ENCODE results near the gene PPP5C. TPM values are rescaled to one million over a fixed set of nuclear protein-coding genes. Genes with fewer than 3 reads are reported as not detected.

PPP5C gene
- total RNA-seq, 2 donors from 2014 or later, result 87.4 to 153 TPM

DNA sequence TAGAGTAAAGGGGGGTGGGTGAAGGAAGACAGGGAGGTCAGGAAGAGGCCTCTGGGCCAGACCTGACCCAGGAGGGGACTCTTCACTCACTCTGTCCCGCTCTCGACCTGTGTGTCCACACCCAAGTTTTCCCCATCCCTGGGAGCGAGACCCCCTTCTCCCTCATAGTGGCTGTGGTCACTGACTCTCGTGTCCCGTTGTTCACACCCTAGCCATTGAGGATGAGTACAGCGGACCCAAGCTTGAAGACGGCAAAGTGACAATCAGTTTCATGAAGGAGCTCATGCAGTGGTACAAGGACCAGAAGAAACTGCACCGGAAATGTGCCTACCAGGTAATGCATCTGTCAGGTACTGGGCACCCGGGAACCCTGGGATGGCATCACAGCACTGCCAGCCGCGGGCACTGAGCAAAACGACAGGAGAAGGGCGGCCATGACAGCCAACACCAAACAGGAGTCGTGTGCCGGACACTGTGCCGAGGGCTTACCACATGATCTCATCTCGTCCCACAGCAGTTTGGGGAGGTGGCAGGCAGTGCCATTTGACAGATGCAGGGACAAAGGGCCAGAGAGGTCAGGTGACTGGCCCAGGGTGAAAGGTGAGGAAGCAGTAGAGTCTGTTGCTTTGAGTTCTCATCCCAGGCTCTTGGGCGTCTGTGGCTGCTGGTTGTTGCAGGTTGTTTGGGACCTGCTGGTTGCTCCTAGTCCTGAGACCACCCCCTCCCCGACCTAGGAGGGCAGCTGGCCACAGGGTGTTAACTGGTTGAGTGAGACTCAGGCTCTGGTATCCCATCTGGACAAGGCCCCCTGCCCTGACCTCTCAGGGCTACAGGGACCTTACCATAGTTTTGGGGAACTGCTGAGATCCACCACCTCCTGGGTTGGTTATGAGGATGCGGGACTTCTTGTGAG, 29.6 kb downstream of the PPP5C start:
- H3K36me3 Mint-ChIP-seq, result peaks cover 25% of the 10 kb centered on the region
- ATAC-seq, result no peak
- H3K4me3 Mint-ChIP-seq, result no peak overlapping the region
- DNase-seq (ENCODE audit: low spot score), result no peak
- H3K4me1 Mint-ChIP-seq (ENCODE audit: low read depth in 2 of 2), result peaks cover 5 to 10% of the 10 kb centered on the region in 2 donors
- H3K27me3 Mint-ChIP-seq, result no peaks in the 10 kb centered on the region
- H3K9me3 Mint-ChIP-seq, result no peaks in the 10 kb centered on the region
- H3K27ac Mint-ChIP-seq, result no peak overlapping the region

DNA sequence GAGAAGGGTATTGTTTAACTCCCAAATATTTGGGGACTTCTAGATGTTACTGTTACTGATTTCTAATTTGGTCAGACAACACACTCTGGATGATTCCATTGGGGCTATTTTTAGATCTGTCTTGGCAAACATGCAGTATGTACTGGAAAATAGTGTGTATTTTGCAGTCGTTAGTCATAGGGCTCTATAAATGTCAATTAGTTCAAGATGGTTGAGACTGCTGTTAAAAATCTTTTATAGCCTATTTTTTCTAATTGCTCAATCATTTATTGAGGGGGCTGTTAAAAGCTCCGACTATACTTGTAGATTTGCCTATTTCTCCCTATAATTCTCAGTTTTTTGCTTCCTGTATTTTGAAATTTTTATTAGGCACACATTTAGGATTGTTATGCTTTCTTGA, 31.4 kb downstream of the PPP5C start:
- no peak overlapping the region for H3K27ac Mint-ChIP-seq
- DNase-seq (ENCODE audit: low spot score), result no peak
- no peak overlapping the region for H3K4me3 Mint-ChIP-seq
- no peaks in the 10 kb centered on the region for H3K9me3 Mint-ChIP-seq
- H3K36me3 Mint-ChIP-seq, result peaks cover 34% of the 10 kb centered on the region
- no peaks in the 10 kb centered on the region for H3K27me3 Mint-ChIP-seq
- ATAC-seq, result no peak
- H3K4me1 Mint-ChIP-seq (ENCODE audit: low read depth in 2 of 2), result peaks cover 0 to 7% of the 10 kb centered on the region in 2 donors

DNA sequence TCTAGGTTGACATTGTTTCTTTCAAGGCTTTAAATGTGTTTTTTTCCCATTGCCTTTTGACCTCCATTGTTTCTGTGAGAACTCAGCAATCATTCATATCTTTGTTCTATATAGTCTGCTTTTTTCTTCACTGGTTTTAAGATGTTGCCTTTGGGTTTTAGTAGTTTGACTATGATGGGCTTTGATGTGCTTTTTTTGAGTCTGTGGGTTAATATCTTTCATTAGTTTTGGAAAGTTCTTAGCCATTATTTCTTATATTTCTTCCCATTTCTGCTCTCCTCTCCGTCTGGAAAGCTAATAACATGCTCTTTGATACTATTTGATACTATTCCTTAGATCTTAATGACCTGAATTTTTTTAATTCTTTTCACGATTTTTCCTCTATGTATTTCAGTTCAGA, 33.8 kb downstream of the PPP5C start:
- Mint-ChIP-seq H3K36me3 (peaks cover 34% of the 10 kb centered on the region), H3K27ac (no peak overlapping the region), H3K4me3 (no peak overlapping the region), H3K27me3 (no peaks in the 10 kb centered on the region), H3K9me3 (no peaks in the 10 kb centered on the region), H3K4me1 (ENCODE audit: low read depth in 2 of 2) (peaks cover 0 to 7% of the 10 kb centered on the region in 2 donors)
- DNase-seq (ENCODE audit: low spot score), result no peak
- no peak for ATAC-seq

DNA sequence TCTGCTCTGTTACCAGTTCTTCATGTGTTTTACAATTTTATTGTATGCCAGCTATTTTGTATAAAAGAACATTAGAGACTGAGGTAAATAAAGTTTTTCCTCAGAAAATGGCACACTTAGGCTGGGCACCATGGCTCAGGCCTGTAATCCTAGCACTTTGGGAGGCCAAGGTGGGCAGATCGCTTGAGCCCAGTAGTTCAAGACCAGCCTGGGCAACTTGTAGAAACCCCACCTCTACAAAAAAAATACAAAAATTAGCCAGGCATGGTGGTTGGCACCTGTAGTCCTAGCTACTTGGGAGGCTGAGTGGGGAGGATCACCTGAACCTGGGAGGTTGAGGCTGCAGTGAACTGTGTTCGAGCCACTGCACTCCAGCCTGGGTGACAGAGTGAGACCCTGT, 34.5 kb downstream of the PPP5C start:
- H3K27ac Mint-ChIP-seq, result no peak overlapping the region

DNA sequence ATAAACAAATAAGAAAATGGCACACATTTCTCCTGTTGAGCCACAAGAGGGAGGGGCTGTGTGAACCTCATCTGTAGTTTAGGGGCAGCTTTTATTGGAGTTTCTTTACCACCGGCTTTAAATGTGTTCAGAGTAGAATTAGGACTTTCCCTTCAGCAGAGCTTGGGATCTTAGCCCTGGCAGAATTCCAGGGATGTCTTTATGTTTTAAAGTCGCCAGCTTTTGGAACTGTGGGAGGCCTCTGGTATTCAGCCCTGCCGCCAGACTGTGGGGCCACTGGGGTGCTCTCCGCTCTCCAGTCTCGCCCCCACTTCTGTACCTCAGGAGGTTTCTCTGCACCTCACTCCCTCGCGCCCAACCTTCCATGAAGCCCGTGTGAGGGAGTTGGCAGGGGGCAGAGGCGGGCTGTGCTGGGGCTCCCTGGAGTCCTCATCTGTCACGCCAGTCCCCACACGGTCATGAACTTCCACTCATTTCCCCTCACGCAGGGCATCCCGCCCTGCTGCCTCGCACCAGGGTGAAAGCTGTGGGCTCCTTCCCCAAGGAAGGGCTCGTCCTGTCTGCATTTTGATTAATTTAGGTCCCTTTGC, 35.0 kb downstream of the PPP5C start:
- DNase-seq (ENCODE audit: low spot score) (no peak), ATAC-seq (no peak)
- Mint-ChIP-seq H3K4me1 (ENCODE audit: low read depth in 2 of 2) (peaks cover 0 to 4% of the 10 kb centered on the region in 2 donors), H3K27me3 (no peaks in the 10 kb centered on the region), H3K4me3 (no peak overlapping the region), H3K9me3 (no peaks in the 10 kb centered on the region), H3K36me3 (peaks cover 34% of the 10 kb centered on the region), H3K27ac (no peak overlapping the region)

More for the DNA sequence above, 34.5 kb downstream of the PPP5C start:
- DNase-seq (ENCODE audit: low spot score) (no peak), ATAC-seq (no peak)
- Mint-ChIP-seq H3K36me3 (peaks cover 34% of the 10 kb centered on the region), H3K4me1 (ENCODE audit: low read depth in 2 of 2) (peaks cover 0 to 4% of the 10 kb centered on the region in 2 donors), H3K27me3 (no peaks in the 10 kb centered on the region), H3K4me3 (no peak overlapping the region), H3K9me3 (no peaks in the 10 kb centered on the region)

DNA sequence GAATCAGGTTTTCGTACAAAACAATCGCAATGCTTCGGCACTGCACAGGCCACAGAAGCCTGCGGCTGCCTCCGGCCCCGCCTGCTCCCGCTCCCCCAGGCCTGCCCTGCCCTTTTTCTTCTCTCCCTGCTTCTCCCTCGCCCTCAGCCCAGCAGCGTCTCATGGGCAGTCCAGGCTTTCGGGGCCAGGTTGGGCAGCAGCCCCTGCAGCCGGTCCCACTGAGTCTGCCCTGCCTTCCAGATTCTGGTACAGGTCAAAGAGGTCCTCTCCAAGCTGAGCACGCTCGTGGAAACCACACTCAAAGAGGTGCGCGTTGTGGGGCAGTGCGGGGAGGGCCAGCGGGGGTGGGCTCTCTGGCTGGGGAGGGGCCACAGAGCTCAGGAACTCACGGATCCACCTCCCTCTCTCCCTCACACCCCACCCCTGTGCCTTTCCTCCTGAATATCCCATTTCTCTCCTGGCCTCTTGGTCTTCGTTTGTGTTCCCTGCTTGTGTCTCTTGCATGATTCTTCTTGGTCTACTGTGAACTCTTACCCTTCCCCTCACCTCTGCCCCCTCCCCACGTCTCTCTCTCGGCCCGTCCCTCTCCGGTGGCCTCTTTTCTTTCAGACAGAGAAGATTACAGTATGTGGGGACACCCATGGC, 36.4 kb downstream of the PPP5C start:
- DNase-seq (ENCODE audit: low spot score), result no peak
- Mint-ChIP-seq H3K36me3 (peaks cover 26% of the 10 kb centered on the region), H3K27me3 (no peaks in the 10 kb centered on the region), H3K4me3 (no peak overlapping the region), H3K4me1 (ENCODE audit: low read depth in 2 of 2) (peaks cover 0 to 4% of the 10 kb centered on the region in 2 donors), H3K27ac (no peak overlapping the region), H3K9me3 (no peaks in the 10 kb centered on the region)
- no peak for ATAC-seq

DNA sequence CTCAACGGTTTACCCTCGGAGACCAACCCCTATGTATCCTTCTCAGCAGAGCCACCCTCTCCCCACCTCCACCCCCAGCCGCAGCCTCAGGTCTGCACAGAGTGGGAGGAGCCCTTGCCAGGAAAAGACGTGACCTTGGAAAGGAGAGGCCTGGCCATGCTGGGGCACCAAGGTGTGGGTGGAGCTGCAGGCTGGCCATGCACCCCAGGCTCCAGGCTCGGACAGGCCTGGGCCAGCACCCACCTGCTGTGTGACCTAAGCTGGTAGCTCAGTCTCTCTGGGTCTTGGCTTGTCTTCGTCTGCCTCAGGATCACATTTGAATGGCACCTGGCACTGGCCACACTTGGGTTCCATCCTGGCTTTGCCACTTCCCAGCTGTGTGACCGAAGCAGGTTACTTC, 37.0 kb downstream of the PPP5C start:
- no peaks in the 10 kb centered on the region for H3K9me3 Mint-ChIP-seq
- DNase-seq (ENCODE audit: low spot score) (no peak), ATAC-seq (peak in 1 of 2 donors; percentile 21)
- no peak overlapping the region for H3K4me3 Mint-ChIP-seq
- H3K4me1 Mint-ChIP-seq (ENCODE audit: low read depth in 2 of 2), result peaks cover 0 to 4% of the 10 kb centered on the region in 2 donors
- H3K27ac Mint-ChIP-seq, result no peak overlapping the region
- H3K27me3 Mint-ChIP-seq, result no peaks in the 10 kb centered on the region
- H3K36me3 Mint-ChIP-seq, result peaks cover 26% of the 10 kb centered on the region

DNA sequence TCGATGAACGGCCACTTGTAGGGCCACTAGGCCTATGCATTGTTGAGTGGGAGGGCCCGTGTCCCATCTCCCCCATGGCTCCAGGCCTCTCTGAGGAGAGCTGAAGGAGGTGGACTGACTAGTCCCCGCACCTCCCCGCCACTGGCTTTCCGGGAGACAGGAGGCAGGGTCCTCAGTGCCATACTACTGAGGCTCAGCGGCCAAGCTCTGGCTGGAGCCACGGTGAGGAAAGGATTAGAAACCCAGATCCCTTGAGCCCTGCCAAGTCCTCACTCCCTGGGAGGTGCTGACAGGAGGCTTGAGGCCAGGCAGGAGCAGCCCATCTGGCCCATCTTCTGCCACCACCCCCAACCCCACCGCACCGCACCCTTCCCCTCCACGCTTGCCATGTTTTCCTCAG, 37.5 kb downstream of the PPP5C start:
- no peaks in the 10 kb centered on the region for H3K27me3 Mint-ChIP-seq
- no peak overlapping the region for H3K4me3 Mint-ChIP-seq
- H3K36me3 Mint-ChIP-seq, result peaks cover 28% of the 10 kb centered on the region
- H3K27ac Mint-ChIP-seq, result no peak overlapping the region
- H3K4me1 Mint-ChIP-seq (ENCODE audit: low read depth in 2 of 2), result peaks cover 0 to 6% of the 10 kb centered on the region in 2 donors
- DNase-seq (ENCODE audit: low spot score) (no peak), ATAC-seq (no peak)
- no peaks in the 10 kb centered on the region for H3K9me3 Mint-ChIP-seq

DNA sequence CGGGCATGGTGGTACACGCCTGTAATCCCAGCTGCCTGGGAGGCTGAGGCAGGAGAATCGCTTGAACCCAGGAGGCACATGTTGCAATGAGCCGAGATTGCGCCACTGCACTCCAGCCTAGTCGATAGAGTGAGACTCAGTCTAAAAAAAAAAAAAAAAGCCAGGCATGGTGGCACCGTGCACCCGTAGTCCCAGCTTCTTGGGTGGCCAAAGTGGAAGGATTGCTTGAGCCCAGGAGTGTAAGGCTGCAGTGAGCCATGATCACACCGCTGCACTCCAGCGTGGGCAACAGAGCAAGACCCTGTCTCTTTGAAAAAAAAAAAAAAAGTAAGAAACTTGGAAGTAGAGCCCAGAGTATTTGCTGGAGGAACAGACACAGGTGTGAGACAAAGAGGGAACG, 38.7 kb downstream of the PPP5C start:
- no peak for ATAC-seq
- H3K27ac Mint-ChIP-seq, result no peak overlapping the region

DNA sequence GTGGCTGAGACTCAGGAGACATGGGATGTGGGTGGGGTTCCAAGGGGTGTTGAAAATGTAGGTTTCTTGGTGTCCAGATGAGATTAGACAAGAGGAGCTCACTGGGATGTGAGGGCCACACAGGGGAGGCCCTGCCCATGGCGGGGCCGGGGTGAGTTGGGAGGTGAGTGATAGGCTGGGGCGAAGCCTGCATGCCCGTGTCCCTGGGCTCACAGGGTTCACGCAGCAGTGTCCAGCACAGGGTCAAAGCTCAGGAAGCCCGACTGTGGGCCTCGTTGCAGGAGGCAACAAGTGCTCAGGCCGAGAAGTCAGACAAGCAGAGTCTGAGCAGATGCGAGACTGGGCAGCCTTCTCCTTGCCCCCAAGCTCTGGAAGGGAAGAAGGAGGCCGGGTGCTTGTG, 39.3 kb downstream of the PPP5C start:
- Mint-ChIP-seq H3K4me1 (ENCODE audit: low read depth in 2 of 2) (peaks cover 0 to 8% of the 10 kb centered on the region in 2 donors), H3K9me3 (no peaks in the 10 kb centered on the region), H3K27me3 (no peaks in the 10 kb centered on the region), H3K27ac (no peak overlapping the region), H3K4me3 (no peak overlapping the region), H3K36me3 (peaks cover 18% of the 10 kb centered on the region)
- DNase-seq (ENCODE audit: low spot score) (no peak), ATAC-seq (no peak)

More for the DNA sequence above, 38.7 kb downstream of the PPP5C start:
- Mint-ChIP-seq H3K4me1 (ENCODE audit: low read depth in 2 of 2) (peaks cover 0 to 8% of the 10 kb centered on the region in 2 donors), H3K36me3 (peaks cover 23% of the 10 kb centered on the region), H3K4me3 (no peak overlapping the region), H3K9me3 (no peaks in the 10 kb centered on the region), H3K27me3 (no peaks in the 10 kb centered on the region)
- no peak for DNase-seq (ENCODE audit: low spot score)

DNA sequence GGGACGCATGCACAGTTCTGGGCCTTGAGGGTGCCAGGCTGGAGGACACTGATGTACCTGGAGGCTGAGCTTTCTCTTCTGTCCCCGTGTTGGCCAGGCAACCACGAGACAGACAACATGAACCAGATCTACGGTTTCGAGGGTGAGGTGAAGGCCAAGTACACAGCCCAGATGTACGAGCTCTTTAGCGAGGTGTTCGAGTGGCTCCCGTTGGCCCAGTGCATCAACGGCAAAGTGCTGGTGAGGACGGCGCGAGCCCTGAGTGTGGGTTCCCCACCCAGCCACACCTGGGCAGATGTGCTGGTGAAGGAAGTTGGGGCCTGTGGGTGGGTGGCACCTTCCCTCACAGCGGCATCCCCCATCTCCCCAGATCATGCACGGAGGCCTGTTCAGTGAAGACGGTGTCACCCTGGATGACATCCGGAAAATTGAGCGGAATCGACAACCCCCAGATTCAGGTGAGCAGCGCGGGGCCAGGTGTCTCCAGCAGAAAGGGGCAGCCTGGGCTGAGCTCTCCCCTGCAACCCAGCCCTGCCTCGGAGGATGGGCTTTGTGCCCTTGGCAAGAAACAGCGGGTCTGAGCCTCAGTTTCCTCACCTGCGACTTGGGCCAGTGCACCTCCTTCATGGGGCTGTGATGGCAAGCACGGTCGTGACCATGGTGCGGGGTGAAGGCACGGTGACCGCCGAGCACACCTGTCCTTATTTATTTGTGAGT, 40.3 kb downstream of the PPP5C start:
- Mint-ChIP-seq H3K27me3 (no peaks in the 10 kb centered on the region), H3K36me3 (peaks cover 17% of the 10 kb centered on the region), H3K27ac (no peak overlapping the region), H3K4me3 (no peak overlapping the region), H3K4me1 (ENCODE audit: low read depth in 2 of 2) (peaks cover 0 to 8% of the 10 kb centered on the region in 2 donors), H3K9me3 (no peaks in the 10 kb centered on the region)
- no peak for ATAC-seq
- no peak for DNase-seq (ENCODE audit: low spot score)

DNA sequence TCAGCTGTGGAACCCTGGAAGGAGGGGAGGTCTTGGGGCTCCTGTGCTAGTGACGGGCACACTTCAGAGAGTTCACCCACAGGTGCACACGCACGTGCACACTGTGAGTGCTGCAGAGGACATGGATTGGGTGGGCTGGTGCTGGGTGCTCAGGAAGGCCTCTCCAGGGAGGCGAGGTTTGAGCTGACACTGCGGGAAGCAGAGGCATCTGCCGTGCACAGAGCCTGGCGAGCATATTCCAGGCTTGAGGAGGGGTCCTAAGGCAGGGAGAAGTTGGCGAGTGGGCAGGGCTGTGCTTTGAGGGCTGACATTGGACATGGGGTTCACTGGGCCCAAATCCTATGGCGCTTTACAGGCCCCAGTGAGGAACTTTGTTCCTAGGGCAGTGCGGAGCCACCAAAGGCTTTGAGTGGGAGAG, 40.8 kb downstream of the PPP5C start:
- ATAC-seq (no peak), DNase-seq (ENCODE audit: low spot score) (no peak)
- Mint-ChIP-seq H3K27ac (no peak overlapping the region), H3K36me3 (peaks cover 11% of the 10 kb centered on the region), H3K9me3 (no peaks in the 10 kb centered on the region), H3K4me1 (ENCODE audit: low read depth in 2 of 2) (peaks cover 4 to 8% of the 10 kb centered on the region in 2 donors), H3K4me3 (no peak overlapping the region), H3K27me3 (no peaks in the 10 kb centered on the region)

DNA sequence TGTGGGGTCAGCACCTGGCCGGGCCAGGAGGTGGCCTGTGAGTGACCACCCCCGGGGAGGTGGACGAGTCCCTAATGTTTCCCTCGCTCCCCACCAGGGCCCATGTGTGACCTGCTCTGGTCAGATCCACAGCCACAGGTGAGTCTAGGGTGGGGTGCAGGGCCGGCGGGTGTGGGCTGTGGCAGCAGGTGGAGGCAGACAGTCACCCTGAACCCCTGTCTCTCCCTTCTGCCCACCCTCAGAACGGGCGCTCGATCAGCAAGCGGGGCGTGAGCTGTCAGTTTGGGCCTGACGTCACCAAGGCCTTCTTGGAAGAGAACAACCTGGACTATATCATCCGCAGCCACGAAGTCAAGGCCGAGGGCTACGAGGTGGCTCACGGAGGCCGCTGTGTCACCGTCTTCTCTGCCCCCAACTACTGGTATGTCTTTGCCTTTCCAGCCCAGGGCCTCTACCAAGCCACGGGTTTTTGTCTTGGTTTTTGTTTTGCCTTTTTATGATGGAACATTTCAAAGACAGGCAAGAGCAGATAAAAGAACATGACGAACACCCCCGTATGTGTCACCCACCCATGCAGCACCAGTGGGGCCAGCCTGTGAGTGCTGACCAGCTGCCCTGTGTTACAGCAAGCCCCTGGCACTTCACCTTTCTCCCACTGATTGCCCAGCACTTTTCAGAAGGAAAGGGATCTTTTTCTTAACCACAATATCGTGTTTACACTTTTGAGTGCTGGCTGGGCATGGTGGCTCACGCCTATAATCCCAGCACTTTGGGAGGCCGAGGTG, 41.6 kb downstream of the PPP5C start:
- Mint-ChIP-seq H3K27me3 (no peaks in the 10 kb centered on the region), H3K9me3 (no peaks in the 10 kb centered on the region), H3K4me3 (no peak overlapping the region), H3K27ac (no peak overlapping the region), H3K36me3 (peaks cover 8% of the 10 kb centered on the region), H3K4me1 (ENCODE audit: low read depth in 2 of 2) (peaks cover 4 to 8% of the 10 kb centered on the region in 2 donors)
- no peak for ATAC-seq
- DNase-seq (ENCODE audit: low spot score), result no peak
